CMK (cell line): ENCODE data around the gene SLC25A21.

Source experiments
- DNase-seq: peaks from one replicate; pipeline ENCODE4 v3.0.0-alpha.2; 2010; ENCODE audit warnings: low read depth

Gene SLC25A21

GRCh38 chr14:36647824-36648753 lies 524.3 kb downstream of the SLC25A21 start:
- DNase-seq: no peak

- DNase-seq: no peak
Observed at GRCh38 chr14:36647417-36647823, 525.0 kb downstream of the SLC25A21 start.

DNA sequence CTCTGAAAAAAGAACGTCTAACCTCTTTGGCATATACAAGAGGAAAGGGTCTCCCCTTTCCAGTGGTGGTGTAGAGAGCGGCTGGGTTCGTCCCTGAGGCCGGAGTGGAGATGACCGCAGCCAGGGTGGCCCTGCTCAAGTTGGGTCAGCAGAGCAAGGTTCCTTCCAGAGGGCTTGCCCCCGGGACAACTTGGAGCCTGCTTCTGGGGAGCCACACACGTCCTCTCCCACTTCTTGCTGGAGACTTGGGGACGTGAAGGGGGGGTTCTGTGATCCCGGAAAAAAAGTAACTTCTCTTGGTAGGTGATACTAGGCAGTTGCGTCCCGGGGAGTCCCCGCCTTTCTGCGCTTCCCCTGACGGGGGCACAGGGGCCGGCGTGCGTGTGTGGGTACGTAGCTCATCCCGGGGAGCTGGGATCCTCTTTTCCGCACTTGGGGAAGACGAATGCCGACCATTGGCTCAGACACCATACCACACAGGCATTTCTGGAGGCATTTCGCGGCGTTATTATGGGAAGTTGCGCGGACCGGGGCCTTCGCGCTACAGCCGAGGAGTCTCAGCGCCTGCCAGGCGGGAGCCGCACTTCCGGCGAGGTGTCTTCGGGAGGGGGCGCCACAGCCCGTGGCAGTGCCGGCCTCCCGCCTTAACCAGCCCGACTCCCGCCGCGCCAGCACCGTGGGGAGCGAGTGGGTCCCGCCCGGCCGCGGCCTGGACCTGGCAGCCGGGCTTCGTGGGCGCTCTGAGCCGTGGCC lies 525.6 kb downstream of the SLC25A21 start:
- no peak for DNase-seq

DNA sequence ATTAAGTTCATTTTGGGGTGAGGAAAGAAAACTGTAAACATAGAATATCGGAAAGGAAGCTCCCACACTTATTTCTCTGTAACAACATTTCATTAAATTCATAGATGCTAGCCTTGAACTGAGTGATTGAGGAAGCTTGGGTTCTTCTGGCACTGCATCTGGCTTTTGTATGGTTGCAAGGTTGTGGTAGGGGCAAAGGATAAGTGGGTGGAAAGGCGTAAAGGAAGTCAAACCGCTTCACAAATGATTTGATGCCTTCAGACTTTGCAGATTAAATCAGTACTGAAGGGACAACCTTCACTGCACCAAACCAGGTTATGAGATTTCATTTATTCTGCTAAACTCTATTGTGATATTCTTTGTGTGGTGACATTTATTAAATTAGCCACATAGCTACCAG lies 538.8 kb downstream of the SLC25A21 start:
- no peak for DNase-seq
